ENCODE measurements around the gene DEDD2.
A peak's percentile ranks its signal among the peaks of the same experiment; 100 is the strongest.
"Not testable (repeated sequence)": the region's sequence is repeated elsewhere in the genome, so short reads cannot be mapped to it uniquely, and the experiment has no call there.

DEDD2 gene, protein sequence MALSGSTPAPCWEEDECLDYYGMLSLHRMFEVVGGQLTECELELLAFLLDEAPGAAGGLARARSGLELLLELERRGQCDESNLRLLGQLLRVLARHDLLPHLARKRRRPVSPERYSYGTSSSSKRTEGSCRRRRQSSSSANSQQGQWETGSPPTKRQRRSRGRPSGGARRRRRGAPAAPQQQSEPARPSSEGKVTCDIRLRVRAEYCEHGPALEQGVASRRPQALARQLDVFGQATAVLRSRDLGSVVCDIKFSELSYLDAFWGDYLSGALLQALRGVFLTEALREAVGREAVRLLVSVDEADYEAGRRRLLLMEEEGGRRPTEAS

DNA sequence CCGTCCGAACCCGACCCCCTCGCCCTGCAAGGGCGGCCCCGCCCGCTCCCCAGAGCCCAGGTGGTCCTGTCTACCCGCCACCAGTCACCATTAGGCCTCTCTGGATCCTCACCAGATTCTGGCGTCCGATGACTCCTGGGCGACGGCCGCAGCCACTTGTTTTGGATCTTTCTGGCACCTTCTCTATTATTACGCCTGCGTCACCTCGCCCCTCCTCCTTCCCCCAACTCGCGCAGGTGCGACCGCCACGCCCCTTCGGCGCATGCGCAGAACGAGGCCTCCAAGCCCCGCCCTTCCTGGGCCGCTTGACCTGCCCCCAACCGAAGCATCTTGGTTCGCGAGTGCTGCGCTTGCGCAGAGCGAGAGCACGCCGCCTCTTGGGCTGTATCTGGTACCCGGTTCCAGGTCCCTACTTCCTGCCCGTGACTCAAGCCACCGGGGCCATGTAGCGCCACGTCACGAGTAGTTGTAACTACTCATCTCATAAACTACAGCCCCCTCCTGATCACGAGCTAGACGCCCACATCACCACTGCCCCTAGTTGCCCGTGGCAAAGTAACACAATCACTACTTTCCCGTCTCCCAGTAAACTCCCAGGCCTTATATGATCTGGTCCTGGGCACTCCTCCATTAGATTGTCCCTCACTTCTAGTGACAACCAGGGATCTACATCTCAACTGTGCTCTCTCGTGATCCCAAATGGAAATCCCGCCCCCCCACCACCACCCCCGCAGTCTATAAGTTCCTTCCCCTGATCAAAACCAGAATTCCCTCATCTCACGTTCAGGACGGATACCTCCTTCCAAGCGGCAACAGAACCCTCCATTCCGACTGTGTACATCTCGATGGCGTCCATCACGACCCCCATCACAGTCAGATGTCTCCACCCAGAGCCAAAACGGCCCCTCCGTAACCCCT, at the start of gene DEDD2:
TSS of gene DEDD2 (minus strand) at position 158 of the 918 bp plus-strand sequence. CDS start 670 bp downstream, outside the sequence.
- peak within 1 kb of the TSS; percentile 62 for H3K4me3 ChIP-seq (ENCODE audit: low read depth, low read length)

DNA sequence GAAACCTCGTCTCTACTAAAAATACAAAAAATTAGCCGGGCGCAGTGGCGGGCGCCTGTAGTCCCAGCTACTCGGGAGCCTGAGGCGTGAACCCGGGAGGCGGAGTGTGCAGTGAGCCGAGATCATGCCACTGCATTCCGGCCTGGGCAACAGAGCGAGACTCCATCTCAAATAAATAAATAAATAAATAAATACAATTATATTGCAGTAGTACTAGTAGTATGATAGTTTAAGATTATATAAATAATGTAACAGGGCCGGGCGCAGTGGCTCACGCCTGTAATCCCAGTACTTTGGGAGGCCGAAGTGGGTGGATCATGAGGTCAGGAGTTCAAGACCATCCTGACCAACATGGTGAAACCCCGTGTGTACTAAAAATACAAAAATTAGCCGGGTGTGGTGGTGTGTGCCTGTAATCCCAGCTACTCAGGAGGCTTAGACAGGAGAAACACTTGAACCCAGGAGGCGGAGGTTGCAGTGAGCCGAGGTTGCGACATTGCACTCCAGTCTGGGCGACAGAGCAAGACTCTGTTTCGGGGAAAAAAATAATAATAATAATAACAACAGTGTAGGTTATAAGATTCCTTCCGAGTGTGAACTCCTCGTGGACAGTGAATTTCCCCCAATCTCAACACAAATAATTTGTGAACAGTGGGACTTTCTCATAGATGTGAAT, 49.6 kb upstream of the DEDD2 start:
- H3K4me3 ChIP-seq (ENCODE audit: low read depth, low read length) = not testable (repeated sequence)

DNA sequence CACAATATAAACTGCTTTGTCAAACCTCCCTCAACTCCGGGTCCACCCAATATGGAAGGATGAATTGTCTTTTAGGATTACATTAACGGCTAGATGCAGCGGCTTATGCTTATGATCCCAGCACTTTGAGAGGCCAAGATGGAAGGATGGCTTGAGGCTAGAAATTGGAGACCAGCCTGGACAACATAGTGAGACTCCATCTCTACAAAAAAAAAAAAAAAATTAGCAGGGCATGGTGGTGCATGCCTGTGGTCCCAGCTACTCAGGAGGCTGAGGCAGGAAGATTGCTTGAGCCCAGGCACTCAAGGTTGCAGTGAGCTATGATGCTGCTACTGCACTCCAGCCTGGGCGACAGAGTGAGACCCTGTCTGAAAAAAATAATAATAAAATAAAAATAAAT, 48.6 kb upstream of the DEDD2 start:
- not testable (repeated sequence) for H3K4me3 ChIP-seq (ENCODE audit: low read depth, low read length)

DNA sequence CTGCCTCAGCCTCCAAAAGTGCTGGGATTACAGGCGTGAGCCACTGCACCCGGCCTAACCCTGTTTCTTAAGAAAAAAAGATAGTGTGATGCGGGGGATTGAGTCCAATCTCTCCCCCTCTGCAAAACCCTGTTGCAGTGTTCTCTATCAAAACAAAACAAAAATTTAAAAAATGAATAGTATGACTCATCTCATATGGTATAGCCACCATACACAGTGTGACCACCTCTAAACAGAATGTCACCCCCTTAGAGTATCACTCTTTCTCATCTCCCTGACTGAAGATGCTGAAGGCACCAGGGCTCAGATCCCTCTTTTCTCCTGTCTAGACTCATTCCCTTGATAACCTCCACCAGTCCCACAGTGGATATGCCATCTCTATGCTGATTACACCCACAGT, 44.3 kb upstream of the DEDD2 start:
- no peak overlapping the region for H3K4me3 ChIP-seq (ENCODE audit: low read depth, low read length)

DNA sequence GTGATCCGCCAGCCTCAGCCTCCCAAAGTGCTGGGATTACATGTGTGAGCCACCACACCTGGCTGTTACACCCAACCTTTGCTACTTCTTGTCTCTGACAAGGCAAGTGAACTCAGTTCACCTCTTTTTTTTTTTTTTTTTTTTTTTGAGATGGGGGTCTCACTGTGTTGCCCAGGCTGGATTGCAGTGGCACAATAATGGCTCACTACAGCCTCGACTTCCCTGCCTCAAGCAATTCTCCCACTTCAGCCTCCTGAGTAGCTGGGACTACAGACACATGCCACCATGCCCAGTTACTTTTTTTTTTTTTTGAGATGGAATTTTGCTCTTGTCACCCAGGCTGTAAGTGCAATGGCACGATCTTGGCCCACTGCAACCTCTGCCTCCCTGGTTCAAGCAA, 40.4 kb upstream of the DEDD2 start:
- not testable (repeated sequence) for H3K4me3 ChIP-seq (ENCODE audit: low read depth, low read length)

DNA sequence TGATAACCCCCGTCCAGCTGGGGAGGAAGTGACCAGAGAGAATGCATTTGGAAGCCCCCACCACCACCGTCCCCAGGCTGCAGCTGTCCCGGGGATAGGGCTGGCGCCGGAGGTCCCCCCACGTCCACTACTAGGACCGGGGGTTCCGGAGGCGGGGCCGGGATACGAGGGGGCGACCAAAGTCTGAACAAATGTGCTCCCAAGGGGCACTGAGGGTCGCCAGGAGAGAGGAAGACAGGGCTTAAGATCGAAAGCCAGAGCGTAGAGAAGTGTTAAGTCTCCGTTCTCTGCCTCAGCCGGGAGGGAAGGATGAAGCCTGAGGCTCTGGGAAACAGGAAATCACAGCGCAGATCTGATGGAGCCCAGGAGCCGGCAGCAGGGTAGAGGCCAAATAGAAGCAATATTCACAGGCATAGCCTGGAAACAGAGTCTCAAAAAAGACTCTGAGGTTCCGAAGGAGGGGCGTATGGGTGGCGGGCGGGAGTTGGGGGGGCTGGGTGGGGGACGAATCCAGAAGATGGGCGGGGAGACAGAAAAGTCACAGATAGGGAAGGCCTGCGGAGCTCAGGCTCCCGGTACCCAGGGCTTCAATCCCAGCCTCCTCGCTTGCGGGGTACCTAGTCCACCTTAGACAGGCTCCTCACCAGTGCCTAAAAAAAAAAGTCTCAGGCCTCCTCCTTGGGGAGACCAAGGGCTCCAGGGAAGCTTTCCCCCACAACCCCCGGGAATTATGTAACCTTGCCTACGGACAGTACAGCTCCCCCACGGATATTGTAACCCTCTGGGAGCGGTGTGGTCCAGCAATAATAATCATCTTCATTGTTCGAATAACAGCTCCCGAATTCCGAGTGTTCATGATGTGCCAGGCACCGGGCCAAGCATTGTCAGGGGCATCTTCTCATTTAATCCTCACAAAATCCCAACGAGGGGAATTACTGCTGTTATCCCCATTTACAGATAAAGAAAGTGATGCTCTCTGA, 38.6 kb upstream of the DEDD2 start:
- peak overlapping the region; percentile 35 for H3K4me3 ChIP-seq (ENCODE audit: low read depth, low read length)

DNA sequence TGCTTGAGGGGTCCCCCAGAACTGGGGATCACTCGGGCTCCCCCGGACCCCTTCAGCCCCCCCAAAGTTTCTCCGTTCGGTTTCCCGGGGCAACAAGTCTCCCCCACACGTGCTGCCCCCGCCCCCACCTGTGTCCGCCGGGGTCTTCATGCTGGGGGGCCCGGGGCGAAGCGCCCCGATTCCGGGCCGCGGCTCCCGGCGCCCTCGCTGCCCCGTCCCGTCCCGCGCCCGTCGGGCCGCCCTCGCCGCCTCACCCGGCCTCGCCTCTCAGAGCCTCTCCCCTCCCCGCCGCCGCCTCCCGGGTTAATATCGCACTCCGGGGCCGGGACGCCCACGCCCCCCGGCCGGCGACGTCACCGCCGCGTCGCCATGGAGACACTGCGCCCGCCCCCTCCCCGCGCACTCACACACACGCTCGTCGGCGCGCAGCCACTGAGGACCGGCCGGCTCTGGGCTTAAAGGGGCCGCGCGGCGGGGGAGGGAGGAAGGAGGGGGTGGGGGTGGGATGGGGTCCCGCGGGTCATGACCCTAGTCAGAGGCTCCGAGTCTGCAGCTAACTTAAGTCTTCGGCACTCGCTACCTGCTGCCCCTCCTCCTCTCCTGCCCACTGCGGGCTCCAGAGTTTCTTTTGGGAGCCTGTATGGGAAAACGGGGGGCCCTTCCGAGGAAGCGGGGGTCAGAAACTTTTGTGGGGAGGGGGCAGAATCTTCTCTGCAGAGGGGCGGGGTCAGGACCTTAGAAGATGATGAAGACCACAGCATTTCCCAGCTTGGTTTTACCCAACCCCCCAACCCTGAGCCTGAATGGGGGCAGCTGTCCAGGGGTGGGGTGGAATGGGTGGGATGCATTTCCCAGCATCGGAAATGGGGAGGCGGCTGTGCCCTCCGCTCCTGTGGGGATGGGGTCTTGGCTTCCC, 37.6 kb upstream of the DEDD2 start, which contains the start of gene ERF:
TSS of gene ERF (minus strand) at position 279 of the 916 bp plus-strand sequence. CDS start at position 150, 129 bp downstream.
- H3K4me3 ChIP-seq (ENCODE audit: low read depth, low read length) = peak within 1 kb of the TSS; percentile 87

DNA sequence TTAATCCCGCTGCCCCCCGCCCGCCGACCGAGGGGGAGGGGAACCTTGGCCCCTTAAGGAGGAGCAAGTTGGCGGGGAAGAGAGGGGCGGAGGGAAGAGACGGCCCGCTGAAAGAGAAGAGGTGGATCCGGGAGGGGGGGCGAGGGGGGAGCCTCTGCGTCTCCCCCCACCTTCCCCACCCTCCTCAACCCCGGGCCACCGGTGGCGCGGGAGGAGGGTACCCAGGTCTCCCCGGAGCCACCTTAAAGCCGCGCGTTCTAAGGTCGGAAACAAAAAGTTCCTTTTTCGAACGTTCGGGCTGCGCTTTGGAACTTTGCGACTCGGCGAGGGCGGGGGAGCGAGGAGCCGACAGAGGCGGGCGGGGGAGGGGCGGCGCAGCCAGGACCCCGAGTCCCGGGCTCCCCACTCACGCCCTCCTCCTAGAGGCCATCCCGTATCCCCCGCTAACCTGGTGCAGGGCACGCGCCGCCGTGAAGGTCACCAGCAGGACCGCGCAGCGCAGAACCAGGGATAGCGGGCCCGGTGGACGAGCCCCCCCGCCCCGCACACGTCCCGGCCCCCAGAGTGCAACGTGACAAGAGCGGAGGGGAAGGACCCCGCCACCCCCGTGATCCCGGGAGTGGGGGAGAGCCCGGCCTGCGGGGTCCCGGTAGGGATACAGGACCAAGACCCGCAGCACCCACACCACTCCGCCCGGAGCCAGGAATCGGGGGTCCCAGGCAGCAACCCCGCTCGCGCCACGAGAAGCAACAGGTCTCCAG, 36.8 kb upstream of the DEDD2 start:
- H3K4me3 ChIP-seq (ENCODE audit: low read depth, low read length) = peak overlapping the region; percentile 87

DNA sequence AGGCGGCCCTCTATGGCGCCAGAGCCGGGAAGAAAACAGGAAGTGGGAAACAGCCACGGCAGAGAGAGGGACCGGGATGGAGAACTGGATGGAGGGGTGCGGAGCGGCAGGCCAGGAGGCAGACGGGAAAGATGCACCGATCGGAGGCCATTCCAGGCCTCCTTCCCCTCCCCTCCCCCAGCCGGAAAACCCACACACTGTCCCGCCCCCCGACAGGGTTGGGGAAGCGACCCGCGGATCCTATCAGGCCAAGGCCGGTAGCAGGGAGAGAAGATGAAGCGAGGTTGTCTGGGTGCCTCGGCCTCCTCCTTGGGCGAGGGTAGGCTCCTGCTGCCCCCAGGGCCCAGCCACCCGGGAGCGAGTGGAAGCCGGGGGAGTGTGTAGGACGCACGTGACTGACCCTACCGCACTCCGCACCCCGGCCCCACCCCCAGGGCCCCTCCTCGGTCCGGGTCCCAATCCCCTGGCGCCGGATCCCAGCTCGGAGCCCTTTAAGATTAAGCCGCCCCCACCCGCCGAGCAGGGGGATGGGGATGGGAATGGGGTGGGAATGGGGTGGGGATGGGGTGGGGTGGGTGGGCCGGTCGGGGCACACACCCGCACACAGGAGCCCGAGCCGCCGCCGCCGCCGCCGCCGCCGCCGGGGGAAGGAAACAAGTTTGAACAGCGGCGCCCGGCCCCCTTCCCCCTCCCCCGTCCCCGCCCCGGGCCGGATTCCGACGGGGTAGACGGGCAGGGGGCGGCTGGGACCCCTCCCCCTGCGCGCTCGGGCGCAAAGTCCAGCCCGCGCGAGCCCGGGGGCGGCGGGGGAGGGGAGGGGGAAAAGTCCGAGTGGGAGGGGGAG, 36.0 kb upstream of the DEDD2 start:
- peak overlapping the region; percentile 67 for H3K4me3 ChIP-seq (ENCODE audit: low read depth, low read length)

DNA sequence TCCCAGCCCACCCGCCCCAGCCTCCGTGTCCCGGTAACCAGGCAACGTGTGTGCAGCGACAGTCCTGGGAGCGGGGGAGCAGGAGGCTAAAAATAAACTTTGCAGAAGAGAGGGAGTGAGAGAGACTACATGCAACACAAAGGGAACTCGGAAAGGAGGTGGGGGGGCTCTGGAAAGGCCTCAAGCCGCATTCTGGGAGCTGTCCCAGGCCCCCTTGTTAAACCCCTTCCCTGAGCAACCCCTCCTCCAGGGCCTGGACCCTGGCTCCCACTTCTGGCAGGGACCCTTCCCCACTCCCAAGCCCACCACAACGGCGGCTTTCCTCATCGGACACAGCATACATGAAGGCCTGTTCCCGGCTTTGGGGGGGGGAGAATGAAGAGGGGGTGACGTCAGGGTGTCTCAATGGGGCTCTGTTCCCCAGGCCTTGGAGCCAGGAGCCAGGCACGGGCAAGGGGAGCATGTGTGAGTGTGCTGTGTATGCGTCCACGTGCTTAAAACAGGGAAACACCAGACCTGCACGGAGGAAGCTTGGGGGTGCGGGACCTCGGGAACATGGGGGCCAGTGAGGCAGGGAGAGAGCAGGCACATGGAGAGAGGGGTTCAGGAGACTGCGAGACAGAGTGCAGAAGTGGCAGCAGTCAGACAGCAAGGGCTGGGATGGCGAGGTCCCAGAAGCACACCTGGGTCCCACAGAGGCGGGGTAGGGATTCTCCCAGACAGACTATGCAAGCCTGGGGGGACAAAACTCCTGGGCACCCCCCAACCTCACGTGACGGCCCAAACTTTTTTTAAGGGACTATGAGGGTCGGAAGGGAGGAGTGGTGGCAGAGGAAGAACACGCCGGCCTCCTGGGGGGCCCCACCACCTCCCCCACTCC, 35.1 kb upstream of the DEDD2 start:
- peak overlapping the region; percentile 67 for H3K4me3 ChIP-seq (ENCODE audit: low read depth, low read length)

DNA sequence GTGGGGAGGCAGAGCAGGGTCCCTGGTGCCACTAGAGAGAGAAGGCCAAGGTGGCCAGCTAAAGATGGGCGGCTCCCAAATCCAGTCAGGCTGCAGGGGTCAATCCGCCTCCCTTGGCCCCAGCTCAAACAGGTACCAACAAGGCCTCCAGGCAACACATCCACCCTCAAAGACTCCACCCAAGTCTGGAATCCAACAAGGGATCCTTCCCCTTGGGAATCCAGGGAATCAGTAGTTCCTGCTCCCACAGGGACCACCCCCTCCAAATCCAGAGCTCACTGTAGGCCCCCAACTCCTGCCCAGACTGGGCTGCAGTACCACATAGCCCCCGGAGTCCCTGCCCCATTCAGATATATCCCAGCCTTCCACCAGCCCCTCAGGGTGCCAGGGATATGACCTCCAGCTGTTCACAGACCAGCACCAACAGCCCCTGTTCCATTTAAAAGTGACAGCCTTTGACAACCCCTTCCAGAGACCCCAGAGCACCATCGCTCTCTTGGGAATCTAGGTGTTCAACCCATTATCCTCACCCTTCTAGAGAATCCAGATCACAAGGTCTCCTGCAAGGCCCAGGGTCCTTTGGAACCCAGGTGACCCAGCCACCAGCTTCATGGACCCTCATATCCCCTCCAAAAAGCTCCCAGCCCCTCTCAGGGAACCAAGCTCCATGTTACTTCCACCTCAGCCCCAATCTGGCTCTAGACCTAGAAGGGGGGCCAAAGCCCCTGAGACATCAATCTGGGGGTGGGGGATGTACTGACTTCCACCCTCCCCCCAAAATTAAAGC, 34.3 kb upstream of the DEDD2 start:
- no peak overlapping the region for H3K4me3 ChIP-seq (ENCODE audit: low read depth, low read length)

DNA sequence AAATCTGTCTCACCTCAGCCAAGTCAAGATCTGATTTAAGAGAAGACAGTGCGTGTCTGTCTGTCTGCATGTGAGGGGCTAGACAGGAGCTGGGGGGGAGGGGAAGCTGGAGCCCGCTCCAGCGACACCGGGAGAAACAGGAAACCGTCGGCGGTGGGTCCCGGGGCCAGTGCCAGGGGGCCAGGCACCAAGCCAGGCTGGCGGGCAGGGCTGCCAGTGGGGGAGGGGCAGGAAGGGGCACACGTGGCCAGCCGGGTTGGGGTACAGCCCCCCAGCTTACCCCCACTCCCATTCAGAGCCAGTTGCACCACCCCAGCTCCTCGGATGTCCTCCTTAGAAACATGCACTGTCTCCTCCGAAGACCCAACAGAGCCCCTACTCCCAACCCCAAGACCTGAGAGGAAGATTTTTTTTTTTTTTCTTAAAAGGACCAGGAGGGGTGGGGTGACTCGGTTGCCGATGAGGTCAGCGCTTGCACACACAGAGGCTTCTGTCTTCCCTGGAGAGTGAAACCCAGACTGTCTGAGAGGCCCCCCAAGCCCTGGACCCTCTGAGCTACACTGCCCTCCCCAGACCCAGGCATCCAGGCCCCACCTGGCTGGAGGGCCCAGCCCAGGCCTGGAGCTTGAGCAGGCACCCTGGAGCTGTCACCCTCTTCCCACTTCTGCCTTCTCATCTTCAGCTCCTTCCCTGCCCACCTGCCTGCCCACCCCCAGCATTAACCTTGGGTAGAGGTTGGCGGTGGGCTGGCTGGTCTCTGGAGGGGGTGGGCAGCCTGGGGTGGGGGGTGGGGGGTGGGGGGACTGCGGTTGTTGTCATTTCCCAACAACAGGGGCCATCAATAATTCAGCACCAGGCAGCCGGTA, 33.4 kb upstream of the DEDD2 start:
- H3K4me3 ChIP-seq (ENCODE audit: low read depth, low read length) = no peak overlapping the region

DNA sequence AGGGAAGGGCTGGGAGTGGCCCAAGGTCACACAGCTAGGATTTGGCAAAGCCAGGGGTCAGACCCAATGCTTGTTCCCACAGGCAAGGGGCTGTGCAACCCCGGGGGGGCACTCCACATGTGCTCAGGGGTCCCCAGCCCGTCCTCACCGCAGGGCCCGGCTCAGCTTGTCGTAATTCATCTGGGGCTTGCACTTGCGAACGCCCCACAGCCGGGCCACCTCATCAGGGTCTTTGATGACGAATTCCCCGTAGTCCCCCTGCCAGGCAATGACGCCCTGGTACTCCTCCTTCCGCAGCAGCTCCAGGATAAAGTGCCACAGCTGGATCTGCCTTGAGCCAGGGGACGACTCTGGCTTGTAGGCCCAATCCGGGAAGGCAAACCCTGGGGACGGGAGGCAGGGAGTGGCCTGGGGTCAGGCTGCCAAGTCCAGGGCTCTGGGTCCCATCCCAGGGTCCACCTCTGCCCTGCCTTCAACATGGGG, 32.7 kb upstream of the DEDD2 start:
- H3K4me3 ChIP-seq (ENCODE audit: low read depth, low read length) = no peak overlapping the region

DNA sequence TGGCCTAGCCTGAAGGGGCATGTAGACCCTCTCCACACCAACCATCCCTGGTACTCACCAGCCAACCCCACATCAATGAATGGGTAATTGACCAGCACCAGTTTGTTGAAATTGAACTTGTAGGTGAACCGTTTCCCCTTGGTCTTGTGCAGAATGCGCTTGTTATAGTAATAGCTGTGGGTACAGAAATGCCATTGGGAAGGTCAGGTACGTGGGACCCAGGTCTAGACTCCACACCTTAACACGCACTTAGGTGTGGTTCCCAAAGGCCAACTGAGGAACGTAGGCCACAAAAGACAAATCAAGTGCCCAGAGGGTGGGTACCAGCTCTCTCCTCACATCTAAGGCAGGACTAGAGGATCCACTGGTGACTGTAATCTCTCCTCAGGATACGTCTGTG, 32.3 kb upstream of the DEDD2 start:
- H3K4me3 ChIP-seq (ENCODE audit: low read depth, low read length) = no peak overlapping the region
